H1 (cell line): Measurements from ENCODE around the gene STK39. TPM values are rescaled to one million over a fixed set of nuclear protein-coding genes. Genes with fewer than 3 reads are reported as not detected.

Source experiments
- CTCF ChIA-PET: fragments of 300-600 bp; sonication (Branson Sonifier 250); formaldehyde crosslinking; loops from one replicate; lab custom pipeline; 2021; ENCODE audit not compliant: partially characterized antibody; lab: Charles Lee
- POLR2A ChIA-PET: fragments of 300-600 bp; sonication (Branson Sonifier 250); formaldehyde crosslinking; loops from one replicate; lab custom pipeline; 2021; ENCODE audit warnings: inconsistent platforms; ENCODE audit not compliant: partially characterized antibody; lab: Charles Lee
- DNase-seq, 2 experiments: peaks; one replicate each; pipeline versions ENCODE4 v3.0.0 to v3.0.0-alpha.2; 2010 to 2022; ENCODE audit warnings: low spot score in 2 of 2, low read depth in 1 of 2, mixed read lengths in 1 of 2
- FAIRE-seq: peaks from 2 replicates; lab custom pipeline; 2011; peaks lifted over from hg19 to GRCh38; lab: Jason Lieb, UNC
- H2AFZ ChIP-seq: 2 replicates; pipeline ENCODE4 v1.8.1; 2012; ENCODE audit warnings: low read length, inconsistent platforms
- H2AK5ac ChIP-seq: 2 replicates; pipeline ENCODE4 v1.6.1; 2013; ENCODE audit warnings: low read depth, low read length
- H2BK120ac ChIP-seq: replicated peaks from 2 replicates; pipeline ENCODE3; 2013; ENCODE audit warnings: low read depth, low read length, inconsistent platforms
- H2BK12ac ChIP-seq: 2 replicates; pipeline ENCODE4 v1.6.1; 2013; ENCODE audit warnings: low read depth, low read length
- H2BK15ac ChIP-seq: 2 replicates; pipeline ENCODE4 v1.6.1; 2013; ENCODE audit warnings: low read length
- H2BK20ac ChIP-seq: 2 replicates; pipeline ENCODE4 v1.6.1; 2013; ENCODE audit warnings: low read length
- H2BK5ac ChIP-seq: 2 replicates; pipeline ENCODE4 v1.6.1; 2013; ENCODE audit warnings: low read depth, low read length
- H3K14ac ChIP-seq: 2 replicates; pipeline ENCODE4 v1.6.1; 2013; ENCODE audit warnings: inconsistent platforms; ENCODE audit not compliant: insufficient read length
- H3K18ac ChIP-seq: 2 replicates; pipeline ENCODE4 v1.6.1; 2013; ENCODE audit warnings: low read length; ENCODE audit errors: extremely low read depth
- H3K23ac ChIP-seq: 2 replicates; pipeline ENCODE4 v1.6.1; 2013; ENCODE audit warnings: inconsistent platforms; ENCODE audit not compliant: insufficient read length
- H3K23me2 ChIP-seq: 2 replicates; pipeline ENCODE4 v1.6.1; 2013; ENCODE audit warnings: low read depth, low read length
- H3K27ac ChIP-seq: 2 replicates; pipeline ENCODE4 v1.6.1; 2011; ENCODE audit warnings: low read depth, low read length, inconsistent platforms
- H3K27me3 ChIP-seq, 4 experiments: replicated peaks in 1 of 4; 1 replicate in 1 of 4; 2 replicates in 3 of 4; pipeline versions ENCODE4 v1.6.1 to v1.8.1; 2011 to 2013; ENCODE audit warnings: low read length in 3 of 4, mild to moderate bottlenecking in 3 of 4, inconsistent platforms in 2 of 4, mixed read lengths in 2 of 4, moderate library complexity in 1 of 4; ENCODE audit not compliant: control insufficient read depth in 3 of 4, insufficient read depth in 3 of 4; ENCODE audit errors: extremely low read depth in 1 of 4
- H3K36me3 ChIP-seq, 4 experiments: 2 replicates each; pipeline versions ENCODE4 v1.6.1 to v1.8.1; 2011 to 2013; ENCODE audit warnings: mild to moderate bottlenecking in 4 of 4, low read length in 3 of 4, moderate library complexity in 2 of 4, control low read depth in 1 of 4, inconsistent platforms in 1 of 4; ENCODE audit not compliant: insufficient read depth in 4 of 4, control insufficient read depth in 2 of 4
- H3K4ac ChIP-seq: replicated peaks from 2 replicates; pipeline ENCODE3; 2013; ENCODE audit warnings: low read length, low read depth, mixed read lengths, inconsistent platforms; ENCODE audit not compliant: insufficient read length
- H3K4me1 ChIP-seq, 4 experiments: replicated peaks in 1 of 4; 1 replicate in 1 of 4; 2 replicates in 3 of 4; pipeline versions ENCODE4 v1.6.1 to v1.8.1; 2011 to 2013; ENCODE audit warnings: low read length in 3 of 4, inconsistent platforms in 2 of 4, mixed read lengths in 1 of 4; ENCODE audit not compliant: insufficient read depth in 4 of 4, control insufficient read depth in 3 of 4
- H3K4me2 ChIP-seq, 2 experiments: 2 replicates each; pipeline versions ENCODE4 v1.6.1 to v1.8.1; 2011 to 2013; ENCODE audit warnings: low read depth in 2 of 2, low read length in 2 of 2, control low read depth in 1 of 2, inconsistent platforms in 1 of 2, mild to moderate bottlenecking in 1 of 2; ENCODE audit not compliant: insufficient read depth in 1 of 2
- H3K4me3 ChIP-seq, 4 experiments: fragments of 200-600, 300-600 bp in 1 of 4; sonication (generic), shearing (Covaris generic), sonication (Bioruptor Twin) in 1 of 4; 2 replicates each; pipeline versions ENCODE4 v1.5.1 to v1.8.1; 2011 to 2016; ENCODE audit warnings: low read length in 4 of 4, low read depth in 3 of 4, control low read depth in 2 of 4, inconsistent platforms in 2 of 4, mild to moderate bottlenecking in 2 of 4, mixed read lengths in 1 of 4, moderate library complexity in 1 of 4; ENCODE audit not compliant: insufficient read depth in 2 of 4; ENCODE audit errors: extremely low read depth in 1 of 4
- H3K56ac ChIP-seq: replicated peaks from 2 replicates; pipeline ENCODE3; 2013; ENCODE audit warnings: low read depth, mild to moderate bottlenecking, mixed read lengths, low read length, inconsistent platforms; ENCODE audit not compliant: insufficient read length
- H3K79me1 ChIP-seq: 2 replicates; pipeline ENCODE4 v1.6.1; 2013; ENCODE audit warnings: low read depth, low read length, control low read depth
- H3K79me2 ChIP-seq, 2 experiments: 2 replicates each; pipeline versions ENCODE4 v1.6.1 to v1.8.1; 2012 to 2013; ENCODE audit warnings: low read length in 2 of 2, mild to moderate bottlenecking in 2 of 2, inconsistent platforms in 1 of 2; ENCODE audit not compliant: insufficient read depth in 2 of 2, control insufficient read depth in 1 of 2
- H3K9ac ChIP-seq, 4 experiments: replicated peaks in 1 of 4; 1 replicate in 1 of 4; 2 replicates in 3 of 4; pipeline versions ENCODE4 v1.6.1 to v1.8.1; 2011 to 2013; ENCODE audit warnings: low read depth in 3 of 4, low read length in 3 of 4, control low read depth in 2 of 4, mild to moderate bottlenecking in 2 of 4, moderate library complexity in 2 of 4, inconsistent platforms in 1 of 4; ENCODE audit errors: extremely low read depth in 1 of 4
- H3K9me3 ChIP-seq, 2 experiments: 2 replicates each; pipeline versions ENCODE4 v1.6.1 to v1.8.1; 2012 to 2013; ENCODE audit warnings: mild to moderate bottlenecking in 2 of 2, moderate library complexity in 2 of 2, control low read depth in 1 of 2, inconsistent platforms in 1 of 2, low read depth in 1 of 2, low read length in 1 of 2, mixed read lengths in 1 of 2; ENCODE audit not compliant: insufficient read depth in 2 of 2
- H4K20me1 ChIP-seq, 2 experiments: replicated peaks in 1 of 2; 2 replicates each; pipeline versions ENCODE3 to v1.8.1; 2011 to 2013; ENCODE audit warnings: inconsistent platforms in 2 of 2, low read length in 2 of 2, mild to moderate bottlenecking in 1 of 2; ENCODE audit not compliant: insufficient read depth in 2 of 2, control insufficient read depth in 1 of 2
- H4K5ac ChIP-seq: 2 replicates; pipeline ENCODE4 v1.6.1; 2013; ENCODE audit warnings: low read length, low read depth, mixed read lengths, inconsistent platforms; ENCODE audit not compliant: insufficient read length
- H4K8ac ChIP-seq: 2 replicates; pipeline ENCODE4 v1.8.0; 2013; ENCODE audit warnings: mild to moderate bottlenecking, moderate library complexity, low read length, inconsistent platforms; ENCODE audit not compliant: insufficient read depth; ENCODE audit errors: extremely low read depth
- H4K91ac ChIP-seq: replicated peaks from 2 replicates; pipeline ENCODE3; 2013; ENCODE audit warnings: low read length, mixed read lengths, inconsistent platforms; ENCODE audit not compliant: insufficient read length
- BCL11A ChIP-seq, 2 experiments: IDR thresholded peaks; one replicate each; pipeline ENCODE4 v1.6.1; 2011; ENCODE audit warnings: low read depth in 2 of 2, low read length in 2 of 2, mild to moderate bottlenecking in 2 of 2
- MAFK ChIP-seq: IDR thresholded peaks from 2 replicates; pipeline ENCODE4 v1.6.1; 2012; ENCODE audit warnings: low read depth, mild to moderate bottlenecking, improper control_type of control experiment, low read length
- RXRA ChIP-seq: IDR thresholded peaks from 2 replicates; pipeline ENCODE4 v1.6.1; 2011; ENCODE audit warnings: low read depth, mild to moderate bottlenecking, low read length, moderate library complexity; ENCODE audit not compliant: insufficient read depth
- WGBS, 2 experiments: shearing (Covaris generic) in 1 of 2; methylation state at CpG; one replicate each; pipeline versions ENCODE4 v1.1.6 to v1.1.7; 2013 to 2015; ENCODE audit warnings: low lambda C conversion rate in 2 of 2, mixed read lengths in 2 of 2, inconsistent platforms in 1 of 2, low coverage in 1 of 2, missing lambda C conversion rate in 1 of 2; ENCODE audit not compliant: insufficient replicate concordance in 2 of 2, insufficient coverage in 1 of 2, insufficient read length in 1 of 2; ENCODE audit errors: extremely low coverage in 1 of 2, missing lambda C conversion rate in 1 of 2; 5-methylcytosine and 5-hydroxymethylcytosine counted together
- polyA plus RNA-seq, 7 experiments: library from polyadenylated mRNA; depleted of rRNA in 3 of 7; stranded (reverse) in 5 of 7; unstranded in 2 of 7; fragments of >200 nt in 5 of 7; fragments of 200-250 nt in 2 of 7; gene quantifications; 1 replicate in 5 of 7; 2 replicates in 1 of 7; 4 replicates in 1 of 7; pipeline versions ENCODE4 v1.2.1 to v1.2.3, GENCODE V29; 2011 to 2013; ENCODE audit warnings: missing spikeins in 2 of 7, mixed read lengths in 2 of 7
- total RNA-seq: library from RNA; stranded (reverse); fragmentation: NEBNext Ultra II Directional; extraction: Animal tissue kit (Norgen Biotek cat#: 25700); gene quantifications from 2 replicates; pipeline ENCODE4 v1.2.1, GENCODE V29; 2021

The STK39 gene
- total and polyA plus RNA-seq, 2 of the 8 experiments (the other 6 are each of a cell fraction or from before 2014, with no cell fraction given): 13.7 to 23.8 TPM

DNA sequence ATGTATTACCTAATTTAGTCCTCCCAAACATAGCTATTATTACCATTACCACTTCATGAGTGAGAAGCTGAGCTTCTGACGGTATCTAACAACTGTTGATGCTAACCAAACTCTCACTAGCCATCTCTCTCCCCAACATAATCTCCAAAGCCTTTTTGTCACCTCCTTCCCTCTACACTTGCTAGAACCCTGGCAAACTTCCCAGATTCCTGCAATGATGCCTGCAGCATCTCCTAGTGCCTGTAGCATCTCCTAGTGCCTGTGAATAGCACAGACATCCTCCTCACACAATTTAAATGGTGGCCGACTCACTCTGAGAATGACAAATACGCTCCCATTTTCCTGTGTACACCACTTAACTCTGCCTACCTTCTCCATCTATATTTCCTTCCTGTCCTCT, 126.7 kb downstream of the STK39 start:
- H3K79me2 ChIP-seq: no peaks in the 10 kb centered on the region
- H3K4ac ChIP-seq: no peak overlapping the region
- H2BK120ac ChIP-seq: no peak overlapping the region
- no peak overlapping the region for H4K8ac ChIP-seq
- H2AFZ ChIP-seq: no peak overlapping the region
- H2BK15ac ChIP-seq: no peak overlapping the region
- H3K4me3 ChIP-seq: no peak overlapping the region
- H3K27me3 ChIP-seq: no peaks in the 10 kb centered on the region
- H3K4me2 ChIP-seq: no peak overlapping the region
- peaks cover 0 to 2% of the 10 kb centered on the region in 2 experiments for H4K20me1 ChIP-seq
- H3K79me1 ChIP-seq: no peaks in the 10 kb centered on the region
- no peak overlapping the region for H2BK20ac ChIP-seq
- no peak overlapping the region for H3K9ac ChIP-seq
- DNase-seq (no peak), FAIRE-seq (no peak)
- no peak overlapping the region for H3K18ac ChIP-seq
- no peak overlapping the region for H3K56ac ChIP-seq
- no peak overlapping the region for H2BK12ac ChIP-seq
- H3K14ac ChIP-seq: no peak overlapping the region
- no peak for TF ChIP-seq RXRA
- no peak for TF ChIP-seq BCL11A (IDR thresholded peaks at IDR 0.05; ENCODE audit: low read depth in 2 of 2, low read length in 2 of 2)
- no peak for TF ChIP-seq MAFK
- no peak overlapping the region for H2BK5ac ChIP-seq
- CTCF ChIA-PET: interaction anchor here (0.8 to 8.9 kb wide), 37 partner anchors 8 to 857 kb away, joined by 3 to 95 read pairs (median 5); no protein-coding TSS in a partner anchor
- no peak overlapping the region for H4K91ac ChIP-seq
- WGBS, 2 experiments: 91% methylated on average over 3 of the region's 3 CpGs; no CpG with 5 or more reads in 1 of the 2 experiments
- peaks cover 0 to 3% (median 0%) of the 10 kb centered on the region in 4 experiments; a peak in 4 of 8 replicates for H3K36me3 ChIP-seq
- no peak overlapping the region for H3K23ac ChIP-seq
- no peak overlapping the region for H2AK5ac ChIP-seq
- no peaks in the 10 kb centered on the region for H3K9me3 ChIP-seq
- H3K4me1 ChIP-seq: peaks cover 0 to 13% (median 7%) of the 10 kb centered on the region in 4 experiments; a peak in 4 of 7 replicates
- H3K27ac ChIP-seq: no peak overlapping the region
- H3K23me2 ChIP-seq: no peaks in the 10 kb centered on the region
- POLR2A ChIA-PET: interaction anchor here (0.5 kb wide), 1 partner anchor 1598 kb away, joined by 4 read pairs; no protein-coding TSS in a partner anchor
- no peak overlapping the region for H4K5ac ChIP-seq
